Stimulated activated CD8-positive, alpha-beta memory T cell treated with anti-CD3 and anti-CD28 coated beads, Interleukin-4, amount 100 ng/mL, for 1 hour (primary cell): ENCODE results near the gene FAM219B.
"Not testable (repeated sequence)": the region's sequence is repeated elsewhere in the genome, so short reads cannot be mapped to it uniquely, and the experiment has no call there.

Experiments
- DNase-seq, 2 donors: peaks; one replicate each; pipeline ENCODE4 v3.0.0-alpha.2; 2020; ENCODE audit warnings: low read depth in 2 of 2, low spot score in 1 of 2

FAM219B gene

DNA sequence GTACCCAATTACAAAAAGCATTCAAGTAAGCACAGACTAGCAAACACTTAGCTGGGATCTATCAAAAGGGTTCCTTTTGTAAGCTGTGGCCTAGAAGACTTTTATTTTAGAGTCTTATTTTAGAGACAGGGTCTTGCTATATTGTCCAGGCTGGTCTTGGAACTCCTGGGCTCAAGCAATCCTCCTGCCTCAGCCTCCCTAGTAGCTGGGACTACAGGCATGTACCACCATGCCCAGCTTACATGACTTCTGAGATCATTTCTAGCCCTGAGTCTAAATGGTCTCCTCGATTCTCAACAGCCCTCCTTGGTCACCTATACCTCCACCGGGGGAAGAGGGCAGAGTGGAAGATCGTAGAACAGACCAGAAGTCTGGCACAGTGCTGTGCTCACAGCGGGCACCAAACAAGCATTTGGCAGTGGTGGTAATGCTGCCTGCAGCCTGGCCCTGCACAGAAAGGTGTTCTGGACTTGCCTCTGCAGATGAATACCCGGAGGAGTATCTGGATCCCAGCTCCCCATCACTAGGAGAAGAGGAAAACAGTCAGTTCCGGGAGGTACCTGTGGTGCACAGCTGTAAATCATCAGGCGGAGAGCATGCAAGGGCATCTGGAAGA is 2.4 kb downstream of the FAM219B start:
- no peak for DNase-seq

DNA sequence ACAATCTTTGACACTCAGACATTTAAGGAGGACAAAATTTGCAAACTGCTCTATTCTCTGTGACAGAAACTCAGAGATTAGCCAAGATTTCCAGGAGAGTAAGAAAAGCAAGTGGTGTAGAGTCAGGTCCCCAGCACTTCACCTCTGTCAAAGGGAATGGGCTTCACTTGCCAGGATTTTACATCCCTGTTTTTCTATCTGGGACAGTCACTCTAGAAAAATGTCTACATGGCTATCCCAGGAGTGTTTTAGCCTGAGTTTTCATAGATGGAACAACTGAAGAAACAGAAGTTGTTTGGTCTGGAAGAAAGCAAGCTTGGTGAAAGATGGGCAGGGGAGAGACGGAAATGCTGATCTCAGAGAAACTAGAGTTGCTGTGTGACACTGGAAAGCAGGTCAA is 3.0 kb downstream of the FAM219B start:
- no peak for DNase-seq

GRCh38 chr15:74902295-74903075 is 4.2 kb downstream of the FAM219B start:
- no peak for DNase-seq

GRCh38 chr15:74901612-74902063 is 5.0 kb downstream of the FAM219B start:
- peak; percentile 24 to 37 for DNase-seq

GRCh38 chr15:74897300-74897701 is 9.3 kb downstream of the FAM219B start:
- DNase-seq = no peak

DNA sequence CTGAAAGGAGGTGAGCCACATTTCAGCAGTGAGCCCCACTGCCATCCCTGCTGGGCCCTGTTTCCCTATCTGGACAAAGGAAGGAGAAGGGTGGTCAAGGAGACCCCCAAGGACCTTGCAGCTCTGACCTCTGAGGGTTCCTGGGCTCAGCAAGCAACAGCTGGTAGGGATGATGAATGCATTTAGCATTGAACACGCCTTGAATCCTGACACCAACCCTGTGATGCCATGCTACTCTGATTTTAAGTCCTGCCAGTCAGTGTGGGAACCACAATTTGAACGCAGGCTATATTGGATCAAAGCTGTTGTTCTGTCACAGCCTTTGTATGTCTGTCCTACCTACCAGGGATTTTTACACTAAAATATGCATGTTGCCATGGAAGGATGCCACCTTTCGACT is 10.3 kb downstream of the FAM219B start:
- DNase-seq = no peak

DNA sequence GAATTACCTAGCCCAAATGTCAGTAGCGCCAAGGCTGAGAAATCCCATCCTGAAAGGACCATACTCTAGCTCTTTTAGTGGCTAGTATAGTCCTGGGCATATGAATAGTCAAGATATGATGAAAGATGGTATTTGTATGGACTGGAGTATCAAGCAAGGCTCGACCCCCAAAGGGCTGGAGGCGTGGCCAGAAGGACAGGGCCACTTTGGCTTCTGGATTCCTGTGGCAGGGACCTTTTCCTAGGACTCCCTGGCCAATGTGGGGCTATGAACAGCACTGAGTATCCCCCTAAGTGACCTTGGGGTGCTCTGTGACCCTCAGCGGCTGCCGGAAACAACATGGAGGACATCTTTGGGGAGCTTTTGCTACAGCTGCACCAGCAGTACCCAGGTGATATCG is 10.8 kb downstream of the FAM219B start:
- DNase-seq = no peak

DNA sequence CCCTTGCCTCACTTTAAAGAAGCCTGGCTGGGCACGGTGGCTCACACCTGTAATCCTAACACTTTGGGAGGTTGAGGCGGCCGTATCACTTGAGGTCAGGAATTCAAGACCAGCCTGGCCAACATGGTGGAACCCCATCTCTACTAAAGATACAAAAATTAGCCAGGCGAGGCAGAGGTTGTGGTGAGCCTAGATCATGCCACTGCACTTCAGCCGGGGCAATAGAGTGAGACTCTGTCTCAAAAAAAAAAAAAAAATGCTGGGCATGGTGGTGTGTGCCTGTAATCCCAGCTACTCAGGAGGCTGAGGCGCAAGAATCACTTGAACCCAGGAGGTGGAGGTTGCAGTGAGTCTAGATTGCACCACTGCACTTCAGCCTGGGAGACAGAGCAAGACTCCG is 12.3 kb downstream of the FAM219B start:
- DNase-seq = not testable (repeated sequence)

DNA sequence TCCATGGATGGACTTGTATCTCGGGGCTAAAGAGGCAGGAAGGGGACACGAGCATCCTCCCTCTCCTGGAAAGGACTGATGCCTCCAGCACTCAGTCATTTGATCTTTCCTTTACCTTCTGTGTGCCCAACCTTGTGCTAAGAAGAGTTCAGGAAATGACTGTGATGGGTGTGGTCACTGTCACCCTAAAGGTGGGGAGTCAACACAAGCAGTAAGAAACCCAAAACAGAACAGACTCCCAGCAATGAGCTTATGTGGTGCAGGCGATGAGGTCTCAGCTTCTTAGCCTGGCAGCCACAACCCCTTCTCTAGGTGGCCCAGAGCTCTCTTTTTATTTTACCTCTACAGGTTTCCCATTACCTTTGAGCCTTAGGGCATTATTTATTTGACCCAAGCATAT is 13.0 kb downstream of the FAM219B start:
- DNase-seq = no peak

DNA sequence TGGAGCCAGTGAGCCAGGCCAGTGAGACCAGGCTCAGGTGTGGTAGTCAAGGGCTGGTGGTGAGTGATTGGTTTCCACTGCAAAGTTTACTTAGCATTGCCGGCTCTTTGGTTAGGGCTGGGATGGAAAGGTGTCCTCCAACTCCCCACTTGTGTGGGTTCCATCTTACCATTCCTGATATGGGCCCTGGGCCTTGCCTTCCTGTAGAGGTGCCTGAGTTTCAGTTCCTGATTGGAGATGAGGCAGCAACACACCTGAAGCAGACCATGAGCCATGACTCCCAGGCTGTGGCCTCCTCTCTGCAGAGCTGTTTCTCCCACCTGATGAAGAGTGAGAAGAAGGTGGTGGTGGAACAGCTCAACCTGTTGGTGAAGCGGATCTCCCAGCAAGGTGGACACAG is 13.7 kb downstream of the FAM219B start:
- no peak for DNase-seq

DNA sequence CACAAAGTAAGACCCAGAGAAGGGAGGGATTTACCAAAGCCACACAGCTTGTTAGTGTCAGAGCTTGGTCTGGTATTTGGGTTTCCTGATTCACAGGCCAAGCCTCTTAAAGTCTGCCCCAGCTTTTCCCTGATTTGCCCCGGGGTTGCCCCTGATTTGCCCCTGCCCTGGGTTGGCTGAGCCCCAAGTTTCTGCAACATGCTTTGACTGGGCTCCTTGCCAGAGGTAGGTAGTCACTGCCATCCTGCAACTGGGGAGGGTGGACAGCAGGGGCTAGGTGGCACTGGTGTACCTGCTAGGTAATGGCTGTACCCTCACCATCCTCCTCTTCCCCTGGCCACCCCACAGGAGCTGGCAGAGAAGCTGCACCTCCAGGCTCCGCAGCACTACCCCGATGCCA is 14.3 kb downstream of the FAM219B start:
- no peak for DNase-seq

DNA sequence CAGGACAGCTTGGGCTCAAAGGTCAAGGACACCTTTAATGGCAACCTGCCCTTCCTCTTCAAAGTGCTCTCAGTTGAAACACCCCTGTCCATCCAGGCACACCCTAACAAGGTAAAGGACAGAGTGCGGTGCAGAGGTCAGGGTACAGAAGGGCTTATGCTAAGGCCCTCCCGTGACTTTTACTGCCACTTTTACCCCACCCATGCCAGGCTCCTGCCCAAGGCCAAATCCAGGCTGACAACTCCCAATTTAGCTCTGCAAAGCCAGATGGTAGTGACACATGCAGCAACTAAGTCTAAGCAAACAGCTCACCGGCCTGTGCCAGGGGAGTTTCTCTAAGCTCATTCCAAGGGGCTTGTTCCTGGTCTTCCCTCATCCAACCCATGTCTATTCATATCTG is 15.2 kb downstream of the FAM219B start:
- DNase-seq = no peak

DNA sequence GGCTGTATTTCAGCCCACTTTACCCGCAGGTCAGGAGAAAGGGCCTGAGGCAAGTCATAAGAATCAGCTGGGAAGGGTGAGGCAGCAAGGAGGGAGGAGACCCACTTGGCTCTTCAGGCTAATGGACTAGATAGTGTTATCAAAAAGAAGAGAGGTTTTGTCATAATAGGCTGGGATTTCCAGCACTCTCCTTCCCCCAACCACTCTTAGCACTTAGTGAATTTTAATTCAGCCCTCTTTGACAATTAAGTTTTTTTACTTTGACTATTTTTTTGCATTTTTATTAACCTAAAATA is 16.0 kb downstream of the FAM219B start:
- DNase-seq = no peak

DNA sequence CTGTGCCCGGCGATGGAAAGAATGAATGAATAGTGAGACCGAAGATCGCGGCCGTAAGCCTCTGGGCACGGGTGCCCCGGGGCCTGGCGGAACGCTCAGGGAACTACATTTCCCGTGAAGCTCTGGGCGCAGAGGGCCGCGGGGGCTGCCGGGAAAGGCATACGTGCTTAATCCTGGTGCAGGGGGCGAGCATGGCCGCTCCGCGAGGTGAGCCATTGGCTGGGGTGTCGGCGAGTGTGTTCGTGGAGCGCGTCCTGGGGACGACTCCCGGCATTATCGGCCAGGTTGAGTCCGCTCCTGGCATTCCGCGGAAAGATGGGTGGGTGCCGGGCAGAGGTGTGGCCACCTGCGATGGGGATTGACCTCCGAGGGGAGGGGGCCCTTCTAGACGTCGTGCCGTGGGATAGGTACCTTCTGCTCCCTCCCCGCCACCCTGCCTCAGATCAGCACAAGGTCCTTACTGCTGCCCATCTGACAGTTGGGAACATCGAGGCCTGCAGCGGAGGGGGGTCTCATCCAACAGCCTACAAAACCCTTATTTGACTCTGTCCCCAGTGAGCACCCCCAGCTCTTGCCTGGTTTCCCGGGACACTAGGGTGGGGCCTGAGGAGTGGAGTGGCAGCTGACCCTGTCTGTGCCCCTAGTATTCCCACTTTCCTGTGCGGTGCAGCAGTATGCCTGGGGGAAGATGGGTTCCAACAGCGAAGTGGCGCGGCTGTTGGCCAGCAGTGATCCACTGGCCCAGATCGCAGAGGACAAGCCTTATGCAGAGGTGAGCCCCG is 16.6 kb downstream of the FAM219B start, which contains the start of gene MPI:
Gene MPI, plus strand, starts transcription at position 160 of the 782 bp plus-strand sequence. Its CDS starts 32 bp downstream, at position 192.
- peak; percentile 62 to 68 for DNase-seq

- DNase-seq = no peak
Measured at GRCh38 chr15:74889390-74889882, 17.2 kb downstream of the FAM219B start.

DNA sequence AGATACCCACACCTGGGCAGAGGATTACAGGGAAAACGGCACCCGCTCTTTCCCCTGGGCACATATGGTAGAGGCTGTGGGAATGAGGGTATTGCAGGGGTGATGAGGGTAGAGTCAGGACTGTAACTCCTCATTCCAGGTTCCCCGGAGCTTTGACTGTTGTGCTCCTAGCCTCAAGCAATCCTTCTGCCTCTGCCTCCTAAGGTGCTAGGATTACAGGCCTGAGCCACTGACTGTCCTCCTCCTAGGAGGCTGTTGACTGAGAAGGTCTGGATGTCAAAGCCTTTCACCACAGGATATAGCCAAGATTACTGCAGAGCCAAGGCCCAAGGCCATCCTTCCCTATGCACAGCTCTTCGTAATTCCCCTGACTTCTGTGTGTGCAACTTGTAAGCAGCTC is 17.9 kb downstream of the FAM219B start:
- DNase-seq = no peak

- DNase-seq = not testable (repeated sequence)
Measured at GRCh38 chr15:74887537-74888193, 19.0 kb downstream of the FAM219B start.

- no peak for DNase-seq
Measured at GRCh38 chr15:74885461-74885860, 21.2 kb downstream of the FAM219B start.

GRCh38 chr15:74884428-74885223 is 22.0 kb downstream of the FAM219B start:
- no peak for DNase-seq

DNA sequence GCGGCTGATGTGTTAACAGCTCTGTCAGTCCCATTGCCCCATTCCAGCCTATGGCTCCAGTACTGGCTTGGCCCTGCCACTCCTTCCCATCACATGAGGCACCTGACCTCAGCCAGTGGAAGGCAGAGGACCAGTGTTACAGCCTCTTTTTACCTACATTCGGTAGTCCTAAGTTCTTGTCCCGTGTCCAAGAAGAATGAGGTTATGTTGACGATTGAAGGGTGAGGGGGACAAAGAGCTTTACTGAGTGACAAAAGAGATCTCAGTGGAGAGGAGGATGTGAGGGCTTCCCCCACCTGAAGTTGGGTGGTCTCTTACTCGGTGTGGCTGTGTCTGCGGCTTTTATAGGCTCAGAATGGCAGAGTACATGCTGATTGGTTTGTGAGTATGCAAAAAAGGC is 24.1 kb downstream of the FAM219B start:
- no peak for DNase-seq

- no peak for DNase-seq
Measured at GRCh38 chr15:74878273-74878672, 28.4 kb downstream of the FAM219B start.
